ENCODE measurements around the gene HMGXB3.
A peak's percentile ranks its signal among the peaks of the same experiment; 100 is the strongest.

HMGXB3 gene

GRCh38 chr5:149982505-149982904 is 18.0 kb upstream of the HMGXB3 start:
- no peak for DNase-seq

- no peak for DNase-seq
These were observed 12.4 kb upstream of the HMGXB3 start for GRCh38 chr5:149988126-149988525.

DNA sequence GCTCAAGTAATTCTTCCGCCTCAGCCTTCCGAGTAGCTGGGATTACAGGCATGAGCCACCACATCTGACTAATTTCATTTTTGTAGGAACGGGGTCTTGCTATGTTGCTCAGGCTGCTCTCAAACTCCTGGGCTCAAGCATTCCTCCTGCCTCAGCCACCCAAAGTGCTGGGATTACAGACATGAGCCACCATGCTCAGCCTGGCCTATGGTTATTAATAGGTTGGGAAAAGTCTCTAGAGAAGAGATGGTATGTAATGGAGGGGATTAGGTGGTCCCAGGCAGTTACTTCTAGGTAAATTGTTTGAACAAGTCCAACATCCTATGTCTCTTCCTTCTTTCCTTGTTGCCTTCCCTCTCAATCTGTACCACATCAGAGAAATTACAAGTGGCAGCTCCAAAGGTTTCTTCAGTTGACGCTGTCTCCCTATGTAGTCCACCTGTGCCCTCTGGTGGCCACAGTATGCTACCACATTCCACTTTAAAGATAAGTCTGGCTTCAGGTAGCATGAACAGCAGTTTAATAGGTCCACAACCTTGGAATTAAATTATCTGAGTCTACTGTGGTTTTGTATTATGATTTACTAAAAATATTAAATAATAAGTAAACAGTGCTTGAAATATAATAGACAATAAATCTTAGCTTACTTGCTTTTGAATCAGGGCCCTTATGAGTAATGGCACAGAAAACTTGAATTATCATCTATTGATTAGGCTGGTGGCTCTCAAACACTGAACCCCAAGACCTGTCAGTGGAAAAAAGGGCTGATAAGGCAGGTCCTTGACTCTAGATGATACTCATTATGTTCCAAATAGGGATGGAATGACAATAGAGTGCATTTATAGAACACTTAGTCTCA is 9.8 kb upstream of the HMGXB3 start:
- DNase-seq = peak; percentile 65

DNA sequence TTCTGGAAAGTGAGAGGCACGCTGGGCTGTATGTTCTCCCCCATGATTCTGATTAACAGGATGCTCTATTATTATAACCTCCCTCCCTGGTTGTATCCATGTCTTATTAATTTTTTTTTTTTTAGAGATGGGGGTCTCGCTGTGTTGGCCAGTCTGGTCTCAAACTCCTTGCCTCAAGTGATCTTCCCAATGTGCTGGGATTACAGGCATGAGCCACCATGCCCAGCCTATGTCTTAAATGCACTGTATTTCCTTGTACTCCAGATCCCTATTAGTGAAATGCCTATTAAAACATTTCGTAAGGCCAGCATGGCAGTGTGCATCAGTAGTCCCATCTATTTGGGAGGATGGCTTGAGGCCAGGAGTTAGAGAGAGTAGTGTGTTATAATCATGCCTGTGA is 7.1 kb upstream of the HMGXB3 start:
- no peak for DNase-seq

DNA sequence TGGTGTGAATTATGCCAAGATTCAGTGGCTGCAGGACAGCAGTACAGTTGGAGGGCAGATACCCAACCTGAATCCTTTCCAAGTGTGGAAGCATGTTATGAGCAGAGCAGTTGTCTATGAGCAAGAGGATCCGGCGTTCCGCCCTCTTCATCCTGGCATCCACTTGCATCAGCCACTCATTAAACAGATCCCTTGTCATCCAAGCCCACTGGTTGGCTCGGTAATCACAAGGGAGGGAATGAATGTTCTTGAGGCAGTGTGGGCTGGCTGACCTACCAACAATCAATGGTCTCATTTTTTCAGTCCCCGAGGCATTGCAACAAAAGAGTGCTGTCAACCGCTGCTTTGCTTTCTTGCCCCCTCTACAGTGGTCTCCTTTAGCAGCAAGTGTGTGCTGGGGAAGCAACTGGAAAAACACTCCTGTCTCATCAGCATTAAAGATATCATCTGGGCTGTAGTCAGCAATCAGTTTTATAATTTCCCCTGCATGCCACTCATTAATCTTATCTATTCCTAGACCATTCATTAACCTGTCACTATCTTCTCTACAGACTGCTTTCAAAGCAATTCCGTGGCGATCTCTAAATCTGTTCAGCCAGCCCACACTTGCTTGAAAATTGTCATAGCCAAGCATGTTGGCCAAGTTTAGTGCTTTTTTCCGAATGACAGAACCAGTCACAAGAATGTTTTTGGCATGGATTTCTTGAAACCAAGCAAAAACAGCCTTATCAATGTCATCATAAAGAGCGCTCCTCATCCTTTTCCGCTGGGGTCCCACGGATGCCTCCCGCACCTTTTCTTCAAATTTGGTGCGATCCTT is 4.9 kb upstream of the HMGXB3 start:
- peak; percentile 24 for DNase-seq

DNA sequence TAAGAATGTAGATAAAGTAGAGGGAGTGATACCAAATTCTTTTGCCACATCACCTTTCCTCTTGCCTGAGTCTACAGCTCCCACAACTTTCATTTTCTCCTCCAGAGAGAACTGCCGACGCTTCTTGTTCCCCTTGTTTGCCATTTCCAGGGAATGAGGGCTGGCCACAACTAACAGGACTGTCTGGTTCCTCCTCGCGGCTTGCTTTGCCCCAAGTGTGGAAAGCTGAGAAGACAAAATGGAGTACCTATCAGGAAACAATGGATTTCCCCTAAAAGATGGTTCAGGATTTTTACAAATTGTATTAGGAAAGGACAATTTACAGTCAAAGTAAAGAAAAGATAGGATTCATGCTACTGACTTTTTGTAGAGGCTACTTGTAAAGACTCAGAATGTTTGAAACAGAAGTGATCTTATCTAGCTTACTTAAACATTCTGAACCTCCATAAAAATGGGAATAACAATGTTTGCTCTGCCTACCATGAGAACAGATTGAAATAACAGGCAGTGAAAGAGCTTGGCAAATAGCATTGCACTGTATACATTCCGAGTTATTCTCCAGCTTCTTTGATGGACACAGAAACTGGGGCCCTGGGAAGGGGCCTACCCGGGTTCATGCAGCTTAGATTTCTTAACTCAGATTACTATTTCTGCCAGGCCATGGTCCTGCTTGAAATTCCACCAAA is 4.2 kb upstream of the HMGXB3 start:
- DNase-seq = no peak

GRCh38 chr5:149998281-149998680 is 2.3 kb upstream of the HMGXB3 start:
- no peak for DNase-seq

- no peak for DNase-seq
These were observed 1.2 kb upstream of the HMGXB3 start for GRCh38 chr5:149999359-149999758.

DNA sequence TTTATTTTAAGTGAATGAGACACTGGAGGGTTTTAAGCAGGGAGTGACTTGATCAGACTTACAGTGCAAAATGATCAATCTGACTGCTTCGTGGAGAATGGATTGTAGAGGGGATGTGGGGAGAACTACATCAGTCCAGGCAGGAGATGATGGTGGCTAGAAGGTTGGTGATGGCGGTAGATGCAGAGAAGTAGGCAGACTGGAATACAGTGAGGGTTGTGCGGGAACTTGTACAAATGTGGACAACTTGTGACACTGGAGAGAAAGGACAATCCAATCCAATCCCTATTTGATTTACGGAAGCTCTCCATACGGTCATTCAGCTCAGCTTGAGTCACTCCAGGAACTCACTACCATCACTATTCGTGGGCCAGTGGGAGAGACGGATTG is 678 bp upstream of the HMGXB3 start:
- DNase-seq = no peak

GRCh38 chr5:150000990-150001659 is 586 bp downstream of the HMGXB3 start:
- DNase-seq = no peak

DNA sequence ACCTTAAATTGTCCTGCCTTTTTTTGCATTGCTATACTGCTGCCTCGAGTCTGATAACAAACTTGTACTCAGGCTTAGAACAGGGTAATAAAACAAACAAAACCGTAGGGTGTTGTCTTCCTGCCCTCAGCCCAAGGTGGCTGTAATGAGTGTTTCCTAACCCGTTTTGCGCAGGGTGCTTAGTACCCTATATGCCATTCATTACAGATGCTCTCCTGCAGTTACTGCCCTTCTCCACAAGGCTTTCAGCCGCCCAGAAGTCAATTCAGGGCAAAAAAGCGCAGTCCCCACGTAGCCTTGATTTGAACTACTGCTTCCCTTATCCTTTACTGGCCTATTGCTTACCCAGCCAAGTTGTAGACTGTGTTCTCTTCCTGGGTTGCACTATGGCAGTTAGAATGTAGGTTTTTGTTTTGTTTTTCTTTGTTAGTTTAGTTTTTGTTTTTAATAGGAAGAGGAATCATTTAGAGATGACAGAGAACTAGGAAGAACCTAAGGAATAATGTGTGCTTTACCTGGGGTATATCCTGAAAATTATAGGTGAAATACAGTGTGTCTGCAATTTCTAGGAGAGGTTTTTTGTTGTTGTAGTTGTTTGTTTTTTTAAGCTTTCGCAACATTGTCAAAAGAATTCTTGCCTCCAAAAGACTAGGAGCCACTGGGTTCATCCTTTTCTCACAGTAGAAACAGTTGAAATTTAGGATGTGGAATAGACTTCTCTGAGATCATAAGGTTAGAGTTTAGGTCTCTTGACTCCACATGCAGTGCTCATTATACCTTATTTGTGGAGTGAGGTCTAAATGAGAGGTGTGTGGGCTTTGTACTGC is 1.3 kb downstream of the HMGXB3 start:
- DNase-seq = peak; percentile 30

GRCh38 chr5:150006318-150006717 is 5.8 kb downstream of the HMGXB3 start:
- DNase-seq = no peak

DNA sequence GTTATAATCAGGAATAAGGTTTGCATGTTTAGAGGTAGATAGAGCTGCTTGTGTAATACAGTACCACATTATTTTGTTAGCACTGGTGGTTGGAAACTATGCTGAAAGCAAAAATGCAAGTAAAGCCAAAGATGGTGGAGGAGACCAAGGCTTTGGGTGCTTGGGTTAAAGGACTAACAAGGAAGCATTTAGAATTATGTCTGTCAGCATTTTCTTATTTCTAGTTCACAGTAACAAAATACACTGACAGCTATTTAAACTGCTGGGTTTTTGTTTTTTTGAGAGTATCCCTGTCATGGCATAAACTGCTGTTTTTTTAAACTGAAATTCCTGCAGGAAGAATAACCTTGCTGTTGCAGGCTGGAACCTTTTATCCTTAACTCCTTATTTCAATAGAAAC is 6.5 kb downstream of the HMGXB3 start:
- DNase-seq = no peak

- no peak for DNase-seq
These were observed 9.3 kb downstream of the HMGXB3 start for GRCh38 chr5:150009671-150010387.

DNA sequence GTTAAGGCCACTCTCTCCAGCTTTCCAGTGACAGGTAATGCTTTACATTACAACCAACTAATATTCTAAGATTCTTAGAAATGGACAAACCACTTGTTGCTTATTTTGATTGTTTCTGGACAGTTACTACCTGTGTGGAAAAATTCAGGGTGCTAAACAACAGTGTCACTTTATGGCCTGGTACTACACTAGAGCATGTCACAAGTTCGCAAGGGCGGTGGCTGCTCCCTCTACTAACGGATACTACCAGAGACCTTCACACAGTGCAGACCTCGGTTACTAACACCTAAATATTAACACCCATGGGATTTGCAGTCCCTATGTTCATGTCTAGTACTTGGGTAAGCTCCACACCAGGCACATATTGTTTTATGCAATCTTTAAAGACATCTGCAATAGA is 13.4 kb downstream of the HMGXB3 start:
- no peak for DNase-seq

GRCh38 chr5:150014456-150014855 is 13.9 kb downstream of the HMGXB3 start:
- DNase-seq = no peak

- no peak for DNase-seq
These were observed 14.9 kb downstream of the HMGXB3 start for GRCh38 chr5:150015415-150015814.

- DNase-seq = no peak
These were observed 16.0 kb downstream of the HMGXB3 start for GRCh38 chr5:150016537-150016936.

DNA sequence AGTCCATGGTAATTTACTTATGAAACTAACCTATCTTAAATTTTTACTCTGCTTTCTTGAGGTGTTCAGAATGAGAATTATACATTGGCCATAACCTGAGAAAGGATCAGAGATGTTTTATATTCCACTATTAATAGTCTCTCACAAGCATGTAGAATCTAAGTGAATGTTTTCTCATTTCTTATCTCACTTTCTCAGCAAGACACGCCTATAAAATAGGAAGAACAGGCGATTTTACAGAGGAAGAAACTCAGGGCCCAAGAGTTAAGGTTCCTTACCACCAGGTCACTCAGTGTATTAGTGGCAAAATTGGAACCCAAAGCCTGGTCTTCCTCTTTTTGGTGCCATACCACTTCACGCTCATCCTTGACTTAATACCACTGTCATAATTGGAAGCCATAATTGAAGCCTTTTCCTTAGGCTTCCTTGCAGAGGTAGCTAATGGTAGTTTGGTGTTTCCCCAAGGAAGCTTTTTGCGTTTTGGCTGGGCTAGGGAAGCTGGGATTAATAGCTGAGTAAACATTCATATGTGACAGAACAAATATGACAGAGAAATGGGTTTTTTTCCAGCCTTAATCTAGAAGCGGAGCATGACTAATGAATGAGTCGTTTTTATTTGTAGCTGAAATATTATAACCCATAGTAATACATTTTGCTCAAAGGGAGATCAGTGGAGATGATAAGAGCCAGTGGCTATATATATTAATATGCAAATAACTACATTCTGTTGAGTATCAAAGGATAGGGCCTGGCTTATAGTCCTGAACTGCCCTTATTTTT is 16.9 kb downstream of the HMGXB3 start:
- DNase-seq = no peak

GRCh38 chr5:150020249-150020648 is 19.7 kb downstream of the HMGXB3 start:
- no peak for DNase-seq

Measured in NCI-H2227 treated with DMSO at 0.1 percent for 48 hours (cell line).